ENCODE results near the gene VAMP5. TPM values are rescaled to one million over a fixed set of nuclear protein-coding genes. Genes with fewer than 3 reads are reported as not detected.

VAMP5 gene
- total and polyA plus RNA-seq, 2 experiments from 2014 or later, result 0.87 to 7.8 TPM

DNA sequence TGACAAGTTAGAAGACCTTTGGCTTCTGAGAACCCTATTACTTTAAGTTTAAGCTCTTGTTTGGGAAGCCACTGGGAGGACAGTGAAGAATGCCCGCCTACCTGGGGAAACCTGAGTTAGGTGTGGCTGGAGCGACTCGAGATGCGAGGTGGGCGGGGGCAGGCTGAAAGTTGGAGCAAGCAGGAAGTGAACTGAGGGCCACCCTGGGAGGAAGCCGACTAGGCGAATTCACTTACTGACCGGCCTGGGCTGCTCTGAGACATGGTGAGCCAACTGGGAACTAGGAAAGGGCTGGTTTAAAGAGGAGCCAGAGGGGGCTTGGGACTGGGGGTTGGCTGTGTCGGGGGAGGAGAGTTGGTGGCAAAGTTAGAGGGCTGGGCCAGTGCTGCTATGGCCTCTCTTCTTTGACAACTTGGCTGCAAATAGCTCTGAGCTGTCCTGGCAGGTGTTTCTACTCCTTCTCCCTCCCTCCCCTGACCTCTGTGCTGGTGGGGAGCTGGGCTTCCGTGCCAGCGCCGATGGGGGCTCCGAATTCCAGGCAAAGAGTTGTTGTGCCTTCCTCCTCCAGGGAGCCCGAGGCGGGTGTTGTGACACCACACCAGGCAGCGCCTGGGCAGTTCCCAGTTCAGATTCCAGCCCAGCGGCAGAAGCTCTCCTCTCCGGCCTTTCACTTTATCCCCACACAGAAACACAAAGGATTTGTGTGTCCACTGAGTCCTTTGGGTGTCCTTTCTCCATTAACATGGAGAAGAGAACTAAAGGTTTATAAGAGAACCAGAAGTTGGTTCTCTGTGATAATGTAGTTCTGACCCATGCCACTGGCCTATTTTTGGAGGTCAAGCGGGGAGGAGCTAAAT lies 6.6 kb upstream of the VAMP5 start, which contains the start of gene VAMP8:
Gene VAMP8, plus strand, starts transcription at position 201 of the 857 bp plus-strand sequence. Its CDS starts 61 bp downstream, at position 262.
- Mint-ChIP-seq H3K4me1 (peaks cover 32% of the 10 kb centered on the region), H3K9me3 (no peaks in the 10 kb centered on the region), H3K27ac (peak within 1 kb of the TSS; percentile 91), H3K27me3 (ENCODE audit: insufficient read depth, low read depth, poor library complexity) (peaks cover 9% of the 10 kb centered on the region), H3K4me3 (peak within 1 kb of the TSS; percentile 85), H3K36me3 (ENCODE audit: low read depth) (peaks cover 6% of the 10 kb centered on the region; the same call in 1 of the 3 replicates)
- Histone ChIP-seq H3K4me1 (ENCODE audit: insufficient read depth) (peaks cover 30% of the 10 kb centered on the region), H3K9me2 (ENCODE audit: insufficient read depth) (no peaks in the 10 kb centered on the region), H3K4me2 (peak within 1 kb of the TSS; percentile 82), H3K79me2 (replicated peaks; ENCODE audit: insufficient read depth) (no peaks in the 10 kb centered on the region), H4K20me1 (replicated peaks; ENCODE audit: insufficient read depth) (no peaks in the 10 kb centered on the region), H2AFZ (peak within 1 kb of the TSS; percentile 60), H3K36me3 (ENCODE audit: insufficient read depth) (no peaks in the 10 kb centered on the region), H3K27ac (ENCODE audit: low read depth) (peak within 1 kb of the TSS; percentile 23), H3K4me3 (peak within 1 kb of the TSS; percentile 61), H3F3A (replicated peaks; ENCODE audit: low read depth) (peaks cover 9% of the 10 kb centered on the region; the same call in 1 of the 2 replicates), H3K27me3 (ENCODE audit: insufficient read depth) (peaks cover 11% of the 10 kb centered on the region)
- TF ChIP-seq STAT1 (IDR thresholded peaks at IDR 0.05; ENCODE audit: unreplicated experiment) (no peak), ZNF462 (CRISPR knock-in tag; IDR thresholded peaks at IDR 0.05) (no peak), ZNF114 (CRISPR knock-in tag; IDR thresholded peaks at IDR 0.05) (no peak), JUNB (IDR thresholded peaks at IDR 0.05; ENCODE audit: unreplicated experiment) (no peak), POLR2AphosphoS5 (IDR thresholded peaks at IDR 0.05; ENCODE audit: low read depth) (peak; percentile 58)
- peak; percentile 95 for DNase-seq (ENCODE audit: low spot score)
- peak; percentile 88 for ATAC-seq

Measured in GM23338 (cell line).